Purkinje cell (primary cell): ENCODE results near the gene PNMA1. TPM values are rescaled to one million over a fixed set of nuclear protein-coding genes. Genes with fewer than 3 reads are reported as not detected.

ENCODE experiments used
- polyA plus RNA-seq: library from polyadenylated mRNA; unstranded; fragments of >200 nt; fragmentation: Nextera tagmentation; gene quantifications from 2 replicates; pipeline ENCODE4 v1.2.1, GENCODE V29; 2014

The PNMA1 gene
- 104 and 145 TPM in 2 replicates for polyA plus RNA-seq

GRCh38 chr14:73713803-73714655 lies at the start of gene PNMA1:
TSS of gene PNMA1 (minus strand) at chr14:73714384. CDS start at chr14:73713639, 745 bp downstream.

Other genes with a start within 250 kb of the PNMA1 start
- 5.3 and 6.3 TPM in 2 replicates for gene RIOX1, start 223.5 kb downstream of the PNMA1 start, polyA plus RNA-seq
- gene ACOT1, start 177.2 kb downstream of the PNMA1 start, polyA plus RNA-seq = 6.6 and 10.0 TPM in 2 replicates
- gene HEATR4, start 155.4 kb downstream of the PNMA1 start, polyA plus RNA-seq = 0.87 and 1.1 TPM in 2 replicates
- 24.2 and 26.4 TPM in 2 replicates for gene ACOT2, start 145.2 kb downstream of the PNMA1 start, polyA plus RNA-seq
- 0.13 and 0.83 TPM in 2 replicates for gene ACOT4, start 122.5 kb downstream of the PNMA1 start, polyA plus RNA-seq
- not detected in 2 replicates for gene ACOT6, start 101.9 kb downstream of the PNMA1 start, polyA plus RNA-seq
- gene DNAL1, start 69.4 kb downstream of the PNMA1 start, polyA plus RNA-seq = 7.8 and 29.9 TPM in 2 replicates
- 6.4 and 12.1 TPM in 2 replicates for gene PTGR2, start 137.4 kb upstream of the PNMA1 start, polyA plus RNA-seq
- 2.8 and 7.8 TPM in 2 replicates for gene ZNF410, start 172.5 kb upstream of the PNMA1 start, polyA plus RNA-seq
- 14.5 and 22.3 TPM in 2 replicates for gene FAM161B, start 235.7 kb upstream of the PNMA1 start, polyA plus RNA-seq
- 10.8 and 25.4 TPM in 2 replicates for gene COQ6, start 235.9 kb upstream of the PNMA1 start, polyA plus RNA-seq